GM19025 (cell line): ENCODE results near the gene UBASH3A.
"Not testable (repeated sequence)": the region's sequence is repeated elsewhere in the genome, so short reads cannot be mapped to it uniquely, and the experiment has no call there.

Experiments used
- ATAC-seq: cut with Tn5 transposase; IDR thresholded peaks from one replicate; pipeline ENCODE4 v1.9.1; 2021; ENCODE audit warnings: mild to moderate bottlenecking, low read depth, moderate library complexity; ENCODE audit not compliant: unreplicated experiment

Gene UBASH3A

GRCh38 chr21:42461881-42462877 is 58.5 kb downstream of the UBASH3A start:
- no peak for ATAC-seq

GRCh38 chr21:42463861-42464515 is 60.3 kb downstream of the UBASH3A start:
- ATAC-seq: no peak

- ATAC-seq: peak; percentile 40
Measured at GRCh38 chr21:42465008-42465802, 61.5 kb downstream of the UBASH3A start.

GRCh38 chr21:42465803-42466127 is 62.1 kb downstream of the UBASH3A start:
- ATAC-seq: no peak

- no peak for ATAC-seq
Measured at GRCh38 chr21:42466700-42467099, 63.0 kb downstream of the UBASH3A start.

- ATAC-seq: no peak
Measured at GRCh38 chr21:42467140-42467983, 63.7 kb downstream of the UBASH3A start.

GRCh38 chr21:42468491-42469131 is 64.9 kb downstream of the UBASH3A start:
- ATAC-seq: no peak

GRCh38 chr21:42469272-42469671 is 65.6 kb downstream of the UBASH3A start:
- no peak for ATAC-seq

- not testable (repeated sequence) for ATAC-seq
Measured at GRCh38 chr21:42469726-42470125, 66.0 kb downstream of the UBASH3A start.

GRCh38 chr21:42471206-42471605 is 67.5 kb downstream of the UBASH3A start:
- no peak for ATAC-seq

GRCh38 chr21:42471716-42472330 is 68.1 kb downstream of the UBASH3A start:
- no peak for ATAC-seq

- ATAC-seq: no peak
Measured at GRCh38 chr21:42472521-42472920, 68.8 kb downstream of the UBASH3A start.

- no peak for ATAC-seq
Measured at GRCh38 chr21:42473498-42474042, 69.9 kb downstream of the UBASH3A start.

GRCh38 chr21:42474043-42474831 is 70.5 kb downstream of the UBASH3A start:
- peak; percentile 58 for ATAC-seq

GRCh38 chr21:42475036-42475435 is 71.3 kb downstream of the UBASH3A start:
- no peak for ATAC-seq

- no peak for ATAC-seq
Measured at GRCh38 chr21:42475526-42476387, 72.1 kb downstream of the UBASH3A start.
